RPMI8226 (cell line): ENCODE data around the gene CRB2.
"Not testable (repeated sequence)": the region's sequence is repeated elsewhere in the genome, so short reads cannot be mapped to it uniquely, and the experiment has no call there.

ENCODE experiments used
- DNase-seq: peaks from one replicate; pipeline ENCODE4 v3.0.0-alpha.2; 2015

CRB2 gene

DNA sequence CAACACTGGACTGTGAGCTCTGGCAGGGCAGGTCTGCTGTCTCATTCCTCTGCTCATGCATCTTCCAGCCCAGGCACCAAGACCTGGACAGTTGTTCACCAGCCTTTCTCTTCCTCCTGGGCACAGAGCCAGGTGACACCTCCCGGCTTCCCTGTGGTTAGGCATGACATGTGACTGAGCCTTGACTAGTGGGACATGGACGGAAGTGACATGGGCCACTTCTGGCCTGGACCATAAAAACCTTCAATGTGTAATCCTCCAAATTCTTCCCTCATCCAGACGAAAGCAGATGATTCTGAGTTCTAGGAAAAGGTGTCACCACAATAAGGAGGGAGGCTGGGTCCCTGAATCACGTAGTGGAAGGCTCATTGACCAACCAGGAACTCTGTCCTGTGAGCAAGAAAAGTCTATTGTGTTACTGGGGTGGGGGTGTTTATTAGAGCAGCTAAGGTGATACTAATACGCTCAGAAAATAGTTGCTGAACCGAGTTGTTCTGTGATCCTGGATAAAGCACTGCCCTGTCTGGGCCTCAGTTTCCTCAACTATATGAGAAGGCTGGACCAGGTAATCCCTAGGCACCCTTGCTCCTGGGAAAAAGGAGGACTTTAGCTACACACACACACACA, 26.6 kb upstream of the CRB2 start:
- DNase-seq, result peak; percentile 96

DNA sequence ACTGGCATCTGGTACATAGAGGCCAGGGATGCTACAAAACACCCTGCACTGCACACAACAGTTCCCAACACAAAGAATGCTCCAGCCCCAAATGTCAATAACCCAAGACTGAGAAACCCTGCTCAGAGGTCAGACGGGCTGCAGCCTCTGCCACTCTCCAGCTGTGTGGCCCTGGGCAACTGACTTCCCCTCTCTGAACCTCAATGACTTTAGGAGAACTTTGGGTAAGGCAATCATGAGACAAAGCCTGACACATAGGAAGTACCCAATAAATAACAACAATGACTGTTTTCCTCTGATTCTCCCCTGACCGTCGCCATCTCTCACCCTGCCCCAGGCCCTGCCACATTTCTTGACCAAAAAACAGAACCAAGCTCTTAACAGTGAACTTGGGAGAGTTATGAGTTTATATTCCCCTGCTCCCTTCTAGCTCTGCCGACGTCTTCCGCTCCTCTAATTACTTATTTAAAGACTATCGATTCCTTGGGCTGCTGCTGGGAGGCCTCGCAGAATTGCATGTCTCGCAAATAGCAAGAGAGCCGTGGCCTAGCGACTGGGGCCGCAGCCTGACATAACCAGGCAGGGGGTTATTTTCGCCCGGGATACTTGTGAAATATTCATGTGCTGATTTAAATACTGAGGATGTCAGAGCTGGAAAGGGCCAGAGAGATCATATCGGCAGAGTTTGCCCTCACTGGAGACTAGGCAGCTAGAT, 24.5 kb upstream of the CRB2 start:
- no peak for DNase-seq

DNA sequence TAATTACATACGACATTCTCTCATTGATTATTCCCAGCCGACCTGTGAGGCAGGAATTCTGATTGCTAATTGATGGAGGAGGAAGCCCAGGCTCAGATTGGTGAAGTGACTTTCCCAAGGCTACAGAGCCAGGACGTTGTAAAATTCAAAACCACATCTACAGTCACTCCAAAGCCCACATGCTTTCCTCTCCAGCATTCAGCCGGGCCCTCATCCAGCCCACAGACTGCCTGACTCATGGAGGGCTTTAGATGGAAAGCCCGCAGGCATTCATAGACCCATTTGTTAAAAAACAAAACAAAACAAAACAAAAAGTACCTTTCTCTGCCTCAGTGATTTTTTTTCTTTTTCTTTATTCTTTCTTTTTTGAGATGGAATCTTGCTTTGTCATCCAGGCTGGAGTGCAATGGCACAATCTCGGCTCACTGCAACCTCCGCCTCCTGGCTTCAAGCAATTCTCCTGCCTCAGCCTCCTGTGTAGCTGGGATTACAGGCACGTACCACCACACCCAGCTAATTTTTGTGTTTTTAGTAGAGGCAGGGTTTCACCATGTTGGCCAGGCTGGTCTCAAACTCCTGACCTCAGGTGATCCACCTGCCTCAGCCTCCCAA, 22.8 kb upstream of the CRB2 start:
- not testable (repeated sequence) for DNase-seq

DNA sequence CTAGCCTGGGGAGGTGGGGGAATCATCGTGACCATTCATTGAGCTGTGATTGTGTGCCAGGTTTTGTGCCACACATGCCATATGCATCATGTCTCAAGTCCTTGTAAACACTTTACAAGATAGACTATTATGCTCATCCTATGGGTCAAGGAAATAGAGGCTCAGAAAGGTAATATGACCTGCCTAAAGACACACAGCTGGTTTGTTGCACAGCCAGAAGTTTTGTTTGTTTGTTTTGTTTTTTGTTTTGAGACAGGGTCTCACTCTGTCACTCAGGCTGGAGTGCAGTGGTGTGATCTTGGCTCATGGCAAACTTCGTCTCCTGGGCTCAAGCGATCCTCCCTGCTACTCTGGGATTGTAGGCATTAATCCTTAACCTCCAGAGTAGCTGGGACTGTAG, 21.4 kb upstream of the CRB2 start:
- DNase-seq, result no peak

DNA sequence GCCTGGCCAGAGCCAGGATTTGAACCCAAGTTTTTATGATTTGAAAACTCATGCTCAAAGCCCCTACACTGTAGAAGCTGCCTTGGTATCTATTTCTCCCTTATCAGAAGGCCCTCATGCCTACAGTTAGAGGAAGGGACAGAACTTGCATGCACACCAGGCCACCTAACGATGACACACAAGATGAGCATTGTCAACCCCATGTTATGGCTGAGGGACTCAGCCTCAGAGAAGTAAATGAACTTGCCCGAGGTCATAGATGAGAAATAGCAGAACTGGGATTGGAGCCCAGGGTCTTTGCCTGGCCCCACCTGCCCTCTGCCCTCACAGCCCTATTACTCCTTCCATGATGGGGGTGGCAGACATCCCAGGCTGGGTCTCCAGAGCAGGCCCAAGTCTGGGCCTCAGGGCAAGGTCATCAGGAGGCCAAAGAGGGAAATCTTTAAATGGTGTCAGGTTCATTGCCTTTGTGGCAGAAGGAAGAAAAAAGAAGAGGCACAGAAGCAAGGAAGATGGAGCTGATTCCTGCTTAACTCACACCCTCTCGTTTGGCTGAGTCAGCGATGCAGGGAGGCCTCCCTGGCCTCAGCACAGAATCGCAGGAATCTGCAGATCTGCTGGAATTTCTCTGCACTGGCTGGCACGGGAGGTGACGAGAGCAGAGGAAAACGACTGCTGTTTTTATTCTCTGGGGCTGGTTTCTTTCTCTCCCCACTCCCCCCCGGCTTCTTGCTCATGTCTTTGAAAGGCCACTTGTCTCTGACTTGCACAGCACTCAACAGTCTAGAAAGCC, 20.6 kb upstream of the CRB2 start:
- peak; percentile 35 for DNase-seq

DNA sequence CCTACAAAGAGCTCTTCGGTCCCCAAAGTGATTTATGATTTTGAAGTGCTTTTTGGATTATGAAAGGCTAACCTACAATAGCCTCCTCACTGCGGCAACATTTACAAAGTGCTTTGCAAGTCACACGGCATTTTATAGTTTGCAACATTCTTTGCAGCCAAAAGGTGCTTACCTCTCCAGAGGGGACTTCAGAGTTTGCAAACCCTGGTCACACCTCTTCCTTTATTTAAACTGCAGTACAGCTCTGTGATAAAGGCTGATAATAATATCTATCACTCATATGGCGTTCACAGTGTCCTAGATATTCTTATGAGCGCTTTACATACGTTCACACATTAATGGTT, 20.0 kb upstream of the CRB2 start:
- DNase-seq, result no peak

DNA sequence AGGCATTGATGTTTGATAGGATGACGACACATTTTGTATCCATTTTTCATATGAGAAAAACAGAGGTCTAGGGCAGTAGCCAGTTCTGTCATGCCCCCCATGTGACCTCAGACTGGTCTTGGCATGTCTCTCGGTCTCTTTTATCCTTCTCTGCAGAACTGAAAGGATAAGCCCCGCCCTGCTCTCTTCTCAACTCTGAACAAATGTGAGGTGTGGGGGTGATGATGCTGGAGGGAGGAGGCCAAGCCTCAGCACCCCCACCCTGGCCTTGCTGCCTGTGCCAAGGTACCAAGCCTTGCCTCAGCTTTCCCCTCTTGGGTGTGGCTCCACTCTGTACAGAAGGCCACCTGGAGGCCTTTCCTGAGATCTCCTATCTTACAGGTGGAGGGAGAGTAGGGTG, 19.5 kb upstream of the CRB2 start:
- DNase-seq, result peak; percentile 83

DNA sequence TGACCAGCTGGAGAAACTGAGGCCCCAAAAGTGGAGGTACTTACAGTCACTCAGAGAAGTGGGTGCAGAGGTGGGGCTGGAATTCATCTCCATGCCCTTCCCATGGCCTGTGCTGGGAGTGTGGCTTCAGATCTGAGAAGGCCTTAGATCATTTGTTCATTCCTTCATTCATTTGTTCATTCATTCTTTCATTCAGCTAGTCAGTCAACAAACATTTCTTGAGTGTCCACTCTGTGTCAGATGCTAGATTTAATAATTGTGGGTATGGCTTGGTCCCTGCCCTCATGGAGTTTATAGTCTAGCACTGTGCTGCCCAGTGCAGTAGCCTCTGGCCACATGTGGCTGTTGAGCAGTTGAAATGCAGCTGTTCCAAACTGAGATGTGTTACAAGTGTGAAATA, 19.0 kb upstream of the CRB2 start:
- no peak for DNase-seq

DNA sequence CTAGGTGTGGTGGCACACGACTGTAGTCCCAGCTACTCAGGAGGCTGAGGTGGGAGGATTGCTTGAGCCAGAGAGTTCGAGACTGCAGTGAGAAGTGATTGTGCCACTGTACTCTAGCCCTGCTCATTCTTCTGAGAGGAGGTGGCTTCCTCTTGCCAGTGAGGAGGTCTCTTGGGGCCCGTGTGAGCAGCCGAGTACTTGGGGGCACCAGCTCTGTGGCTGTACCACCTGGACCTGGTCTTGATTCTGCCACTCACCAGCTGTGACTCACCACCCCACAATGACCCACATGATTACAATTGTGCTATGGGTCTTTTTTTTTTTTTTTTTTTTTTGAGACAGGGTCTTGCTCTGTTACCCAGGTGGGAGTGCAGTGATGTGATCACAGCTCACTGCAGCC, 18.0 kb upstream of the CRB2 start:
- DNase-seq, result no peak

DNA sequence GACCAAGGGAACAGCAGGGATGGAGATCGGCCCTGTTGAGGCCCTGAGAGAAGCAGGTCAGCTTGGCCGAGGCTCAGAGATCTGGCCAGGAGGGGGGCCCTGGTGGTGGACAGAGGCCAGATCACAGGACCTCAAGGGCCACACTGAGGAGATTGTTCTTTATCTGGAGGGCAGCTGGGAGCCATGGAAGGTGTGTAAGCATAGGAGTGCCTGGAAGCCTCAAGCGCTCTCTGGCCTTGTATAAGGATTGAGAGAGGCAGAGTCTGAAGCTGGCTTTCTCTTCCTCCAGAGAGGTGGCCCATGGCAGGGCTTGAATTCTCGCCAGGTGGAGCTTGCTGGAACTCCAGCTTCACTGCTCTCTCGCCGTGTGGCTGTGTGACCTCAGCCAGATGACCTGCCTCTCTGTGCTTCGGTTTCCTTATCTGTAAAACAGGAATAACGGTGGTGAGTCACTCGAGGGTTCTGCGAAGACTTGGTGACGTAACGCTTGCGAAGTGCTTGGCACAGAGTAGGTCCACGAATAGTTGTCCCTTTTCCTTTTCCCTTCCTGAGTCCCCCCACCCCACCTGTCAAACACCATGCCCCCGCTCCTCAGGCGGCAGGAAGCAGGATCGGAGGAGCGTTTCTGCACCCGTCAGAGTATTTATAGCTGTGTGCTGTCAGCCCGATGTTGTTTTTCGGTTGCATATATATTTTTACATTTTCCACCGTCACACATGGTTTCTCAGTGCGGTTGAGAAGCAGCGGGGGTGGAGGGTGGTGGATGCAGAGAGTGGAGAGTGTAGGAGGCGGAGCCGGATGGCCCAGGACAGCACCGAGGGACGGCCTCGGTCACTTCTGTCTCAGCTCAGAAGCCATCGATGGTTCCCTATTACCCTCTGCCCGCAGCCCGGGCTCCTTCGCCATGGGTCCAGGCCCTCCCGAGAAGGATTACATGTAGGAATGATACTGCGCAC, 17.0 kb upstream of the CRB2 start:
- peak; percentile 91 for DNase-seq

DNA sequence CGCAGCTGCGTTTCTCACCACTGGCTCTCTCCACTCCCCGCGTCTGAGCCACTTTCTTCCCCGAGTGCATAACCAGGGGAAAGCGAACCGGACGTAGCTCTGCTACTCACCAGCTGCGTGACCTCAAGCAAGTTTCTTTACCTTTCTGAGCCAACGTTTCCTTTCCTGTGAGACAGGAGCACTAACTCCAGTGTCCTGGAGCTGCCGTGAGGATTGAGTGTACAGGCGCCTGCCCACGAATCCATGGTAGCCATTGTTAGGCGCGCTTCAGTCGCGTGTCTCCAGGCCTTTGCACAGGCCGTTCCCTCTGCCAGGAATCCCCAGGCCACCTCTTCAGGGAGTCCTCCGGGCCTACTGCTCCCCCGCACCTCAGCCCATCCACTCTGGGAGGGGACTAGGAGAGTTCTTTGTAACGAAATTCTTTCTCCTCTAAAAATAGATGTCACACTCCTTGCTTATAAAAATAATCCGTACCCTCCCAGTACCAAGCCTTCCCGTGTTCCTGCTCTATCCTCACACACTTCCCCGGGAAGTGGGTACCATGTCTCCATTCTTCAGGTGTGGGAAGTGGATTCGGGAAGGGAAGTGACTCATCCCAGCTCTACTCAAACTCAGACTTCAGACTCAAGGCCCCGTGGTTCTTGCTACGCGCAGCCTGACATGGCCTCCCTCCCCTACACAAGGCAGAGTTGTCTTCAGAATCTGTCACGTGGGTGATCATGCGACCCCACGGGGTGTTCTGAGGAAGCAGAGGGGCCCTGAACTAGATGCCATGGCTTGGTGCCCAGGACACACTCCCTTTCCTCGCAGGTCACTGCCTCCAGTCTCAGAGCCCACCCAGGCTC, 16.1 kb upstream of the CRB2 start:
- peak; percentile 82 for DNase-seq

DNA sequence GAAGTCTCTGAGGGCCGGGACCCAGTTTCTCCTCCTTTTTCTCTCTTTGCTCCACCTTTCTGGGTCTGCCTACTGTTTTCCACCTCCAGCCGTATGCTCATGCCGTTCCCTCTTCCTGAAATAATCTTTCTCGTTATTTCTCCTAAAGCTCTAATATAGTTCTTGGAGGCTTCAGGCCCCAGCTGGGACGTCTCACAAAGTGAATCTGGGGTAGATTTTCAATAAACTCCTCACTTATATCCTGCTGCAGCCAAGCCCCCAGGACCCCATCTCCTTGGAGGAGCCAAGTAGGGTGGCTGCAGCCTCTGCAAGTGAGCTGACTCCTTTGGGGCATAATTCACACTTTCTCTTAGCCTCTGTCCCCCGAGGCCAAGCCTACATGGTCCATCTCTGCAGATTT, 14.2 kb upstream of the CRB2 start:
- DNase-seq, result no peak

DNA sequence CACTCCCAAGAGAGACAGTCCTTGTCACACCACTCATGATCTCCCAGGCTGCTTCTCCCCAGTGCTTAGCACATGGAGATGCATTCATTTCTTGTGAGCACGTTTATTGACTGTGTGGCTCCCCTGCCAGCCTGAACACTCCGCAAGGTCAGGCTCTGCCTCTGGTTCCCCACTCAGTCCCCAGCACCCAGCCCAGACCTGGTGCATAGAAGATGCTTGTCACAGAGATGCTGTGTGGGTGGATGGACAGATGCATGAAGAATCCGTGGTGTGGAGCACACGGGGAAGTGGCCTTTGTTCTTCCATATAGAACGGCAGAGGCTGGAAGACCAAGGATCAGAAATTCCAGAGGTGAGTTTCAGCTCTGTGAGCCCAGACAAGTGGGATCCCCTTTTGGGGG, 13.8 kb upstream of the CRB2 start:
- no peak for DNase-seq

DNA sequence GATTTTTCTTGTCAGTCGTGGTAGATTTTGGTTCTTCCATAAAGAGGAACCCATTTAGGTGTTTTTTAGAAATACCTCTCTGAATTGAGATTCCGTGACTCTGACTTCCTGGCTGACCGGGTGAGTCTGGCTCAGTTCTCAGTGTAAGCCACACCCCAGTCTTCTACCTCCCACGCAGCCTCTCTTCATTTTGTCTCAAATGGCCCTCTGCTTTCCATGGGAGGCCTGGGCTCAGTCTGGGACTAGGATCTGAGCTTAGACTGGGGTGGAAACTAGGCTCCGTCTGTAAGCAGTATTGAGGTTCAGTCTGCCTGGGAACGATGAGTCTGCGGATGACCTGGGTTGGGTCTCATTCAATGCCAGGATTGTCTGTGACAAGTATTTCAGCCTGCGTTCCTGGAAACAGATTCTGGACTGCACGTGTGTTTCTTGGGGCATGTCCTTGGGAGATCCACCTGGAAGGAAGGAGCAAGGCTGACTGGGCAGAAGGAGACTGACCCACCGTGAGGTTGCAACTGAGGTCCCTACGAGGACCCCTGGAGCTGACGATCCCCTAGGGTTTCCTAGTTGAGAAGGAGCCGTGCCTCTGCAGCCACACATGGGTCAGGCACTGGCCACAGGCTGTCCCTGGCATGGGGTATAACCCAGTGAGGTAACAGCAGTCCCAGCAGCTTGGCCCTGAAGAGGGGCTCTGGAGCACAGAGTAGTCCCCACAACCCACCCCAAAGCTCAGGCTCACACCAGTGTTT, 12.4 kb upstream of the CRB2 start:
- DNase-seq, result no peak

DNA sequence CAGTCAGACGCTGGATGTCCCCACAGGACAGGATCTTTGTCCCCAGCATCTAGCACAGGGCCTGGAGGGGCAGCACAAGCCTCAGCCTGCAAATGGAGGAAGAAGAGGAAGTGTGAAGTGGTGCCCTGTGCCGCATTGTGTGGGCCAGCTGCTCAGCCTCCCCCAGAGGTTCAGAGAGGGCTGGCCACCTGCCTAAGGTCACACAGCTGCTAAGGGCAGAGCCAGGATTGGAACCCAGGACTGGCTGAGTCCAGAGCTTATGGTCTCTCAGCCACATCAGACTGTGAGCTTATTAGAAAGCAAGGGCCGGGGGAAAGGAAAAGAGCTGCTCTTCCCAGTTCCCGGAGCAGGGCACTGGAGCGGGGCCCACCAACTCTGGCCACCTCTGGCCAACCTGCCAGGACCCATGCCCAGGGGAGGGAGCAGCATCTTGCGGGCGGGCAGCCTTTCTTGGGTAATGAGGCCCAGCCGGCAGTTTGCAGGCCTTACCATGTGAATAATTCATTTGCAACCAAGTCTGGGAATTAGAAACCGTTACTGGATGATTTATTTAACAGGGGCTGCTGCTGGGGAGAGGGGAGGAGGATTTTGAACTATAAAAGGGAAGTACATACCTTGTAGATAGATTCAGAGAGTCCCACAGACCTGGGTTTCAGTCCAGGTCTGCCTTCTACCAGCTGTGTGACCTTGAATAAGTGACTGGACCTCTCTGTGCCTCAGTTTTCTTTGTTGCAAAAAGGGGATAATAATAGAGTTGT, 11.6 kb upstream of the CRB2 start:
- peak; percentile 42 for DNase-seq

DNA sequence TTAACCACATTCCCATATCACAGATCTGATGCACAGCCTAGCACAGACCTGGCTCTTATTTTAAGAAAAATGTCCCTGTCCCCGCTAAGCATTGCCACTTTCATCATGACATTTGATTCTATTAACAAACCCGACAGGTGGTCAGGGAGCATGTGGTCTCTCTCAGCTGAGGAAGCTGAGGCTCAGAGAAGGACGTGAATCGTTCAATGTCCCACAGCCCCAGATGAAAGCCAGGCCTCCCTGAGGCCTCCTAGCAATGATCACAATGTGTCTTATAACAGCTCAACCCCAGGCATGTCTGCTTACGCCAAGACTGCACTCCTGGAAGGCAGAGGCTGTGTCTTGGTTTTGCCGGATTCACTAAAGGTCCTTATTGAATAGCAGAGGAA, 10.4 kb upstream of the CRB2 start:
- DNase-seq, result no peak

DNA sequence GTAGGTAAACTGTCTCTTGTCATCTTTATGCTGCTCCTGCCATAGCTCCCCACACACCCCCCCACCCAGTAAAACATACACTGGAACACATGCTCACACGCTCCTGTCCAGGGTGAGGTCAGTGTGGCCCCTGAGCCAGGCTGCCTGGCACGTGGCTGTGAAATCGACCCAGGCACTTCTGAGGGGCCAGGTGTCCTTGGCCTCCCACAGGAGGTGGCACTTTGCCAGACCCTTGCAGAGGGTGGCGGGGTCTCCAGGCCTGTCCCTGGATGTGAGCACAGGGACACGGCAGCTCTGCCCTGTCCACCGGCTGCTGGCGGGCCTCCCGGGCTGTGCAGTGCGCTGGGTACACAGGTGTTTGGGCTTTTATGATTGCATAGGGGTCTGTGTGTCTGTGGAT, 10.0 kb upstream of the CRB2 start:
- DNase-seq, result peak; percentile 56

DNA sequence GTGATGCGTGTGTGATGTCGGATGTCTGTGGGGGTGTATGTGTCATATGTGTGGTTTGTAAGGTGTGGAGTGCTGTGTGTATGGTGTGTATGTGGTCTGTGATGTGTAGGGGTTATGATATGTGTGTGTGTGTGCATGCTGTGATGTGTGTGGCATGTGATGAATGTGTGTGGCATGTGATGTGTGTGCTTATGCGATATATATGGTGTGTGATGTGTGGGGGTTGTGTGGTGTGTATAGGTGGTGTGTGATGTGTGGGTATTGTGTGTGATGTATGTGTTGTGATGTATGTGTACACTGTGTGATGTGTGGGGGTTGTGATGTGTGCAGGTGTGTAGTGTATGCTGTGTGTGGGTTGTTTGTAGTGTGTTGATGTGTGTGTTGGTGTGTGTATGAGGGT, 9.2 kb upstream of the CRB2 start:
- DNase-seq, result no peak

DNA sequence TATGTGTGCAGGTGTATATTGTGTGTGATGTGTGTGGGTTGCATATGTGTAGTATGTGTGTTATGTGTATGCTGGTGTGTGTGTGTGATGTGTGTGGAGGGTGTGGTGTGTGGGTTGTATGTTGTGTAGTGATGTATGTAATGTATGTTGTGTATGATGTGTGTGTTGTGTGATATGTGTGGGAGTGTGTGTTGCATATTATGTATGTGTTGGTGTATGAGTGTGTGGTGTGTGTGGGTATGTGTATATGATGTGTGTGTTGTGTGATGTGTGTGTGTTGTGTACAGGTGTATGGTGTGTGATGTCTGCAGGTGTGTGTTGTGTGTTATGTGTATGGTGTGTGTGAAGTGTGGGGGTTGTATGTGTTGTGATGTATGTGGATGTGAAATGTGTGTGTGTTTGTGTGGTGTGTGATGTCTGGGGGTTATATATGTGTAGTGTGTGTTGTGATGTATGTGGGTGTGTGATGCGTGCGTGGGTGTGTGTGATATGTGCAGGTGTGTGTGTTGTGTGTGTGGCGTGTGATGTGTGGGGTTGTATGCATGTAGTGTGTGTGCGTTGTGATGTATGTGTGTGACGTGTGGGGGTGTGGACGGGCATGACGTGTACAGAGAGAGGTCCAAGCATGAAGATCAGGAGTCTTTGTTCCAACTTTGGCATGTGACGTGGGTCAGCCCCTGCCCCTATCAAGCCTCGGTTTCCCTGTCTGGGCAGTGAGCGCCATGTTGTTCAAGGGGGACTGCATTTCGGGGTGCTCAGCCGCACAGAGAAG, 8.5 kb upstream of the CRB2 start:
- no peak for DNase-seq
